Prostate gland (tissue), 2 donors: ENCODE measurements around the gene IFNLR1.

Experiments used
- CTCF ChIP-seq, 4 experiments: fragments of 200-600 bp in 2 of 4; fragments of 450-650 bp in 2 of 4; sonication (generic) in 2 of 4; IDR thresholded peaks; 1 replicate in 3 of 4; 2 replicates in 1 of 4; pipeline ENCODE4 v1.5.1; 2016 to 2019; ENCODE audit warnings: antibody characterized with exemption in 4 of 4, mild to moderate bottlenecking in 2 of 4, moderate library complexity in 2 of 4
- POLR2A ChIP-seq: fragments of 450-650 bp; IDR thresholded peaks from one replicate; pipeline ENCODE4 v1.6.1; 2016; ENCODE audit warnings: antibody characterized with exemption, mild to moderate bottlenecking
- POLR2AphosphoS5 ChIP-seq: sonication (generic); formaldehyde crosslinking; IDR thresholded peaks from one replicate; pipeline ENCODE4 v1.6.1; 2017; ENCODE audit warnings: antibody characterized with exemption

- TF ChIP-seq POLR2A = no peak
- no peak for TF ChIP-seq CTCF (IDR thresholded peaks at IDR 0.05)
- no peak for TF ChIP-seq POLR2AphosphoS5
Measured at GRCh38 chr1:24169286-24169685, 17.8 kb downstream of the IFNLR1 start.
